IMR-90 (cell line): ENCODE results near the gene ATP10B. TPM values are rescaled to one million over a fixed set of nuclear protein-coding genes. Genes with fewer than 3 reads are reported as not detected.

Experiments used
- ATAC-seq: fragments of 200-7000 bp; cut with Tn5 transposase; 2 replicates; pipeline ENCODE4 v1.9.1; 2020; ENCODE audit warnings: low read depth, mild to moderate bottlenecking, moderate library complexity
- BruUV-seq: library from RNA; stranded (reverse); fragments of 400-500 nt; replicated peaks from 2 replicates; lab custom pipeline; 2021; lab: Mats Ljungman, UMichigan
- CTCF ChIA-PET: fragments of 300-600 bp; formaldehyde crosslinking; extraction: SDS; loops from one replicate; lab custom pipeline; 2021; ENCODE audit warnings: antibody characterized with exemption; lab: Yijun Ruan, JAX
- POLR2A ChIA-PET: fragments of 300-600 bp; sonication (Branson Sonifier 250); formaldehyde crosslinking; loops from one replicate; lab custom pipeline; 2022; ENCODE audit warnings: antibody characterized with exemption; ENCODE audit not compliant: unreplicated experiment; lab: Charles Lee
- DNase-seq: peaks from one replicate; pipeline ENCODE4 v3.0.0; 2013
- H2AFZ ChIP-seq: replicated peaks from 2 replicates; pipeline ENCODE3; 2013; ENCODE audit warnings: low read length, mild to moderate bottlenecking; ENCODE audit not compliant: poor library complexity
- H2AK5ac ChIP-seq: 2 replicates; pipeline ENCODE4 v1.6.1; 2013; ENCODE audit warnings: low read depth, low read length, inconsistent platforms
- H2AK9ac ChIP-seq: replicated peaks from 2 replicates; pipeline ENCODE3; 2013; ENCODE audit warnings: mild to moderate bottlenecking, low read depth, low read length, moderate library complexity; ENCODE audit not compliant: poor library complexity
- H2BK120ac ChIP-seq: 2 replicates; pipeline ENCODE4 v1.6.1; 2013; ENCODE audit warnings: low read depth, low read length, inconsistent platforms
- H2BK15ac ChIP-seq: 3 replicates; pipeline ENCODE4 v1.6.1; 2013; ENCODE audit warnings: low read depth, low read length, inconsistent platforms
- H2BK20ac ChIP-seq: 2 replicates; pipeline ENCODE4 v1.6.1; 2013; ENCODE audit warnings: low read depth, mild to moderate bottlenecking, inconsistent platforms, low read length, moderate library complexity
- H2BK5ac ChIP-seq: 2 replicates; pipeline ENCODE4 v1.6.1; 2013; ENCODE audit warnings: mild to moderate bottlenecking, low read depth, low read length, inconsistent platforms; ENCODE audit not compliant: poor library complexity, severe bottlenecking
- H3K14ac ChIP-seq: replicated peaks from 2 replicates; pipeline ENCODE4 v1.6.1; 2013; ENCODE audit warnings: low read depth, low read length, inconsistent platforms
- H3K18ac ChIP-seq: 2 replicates; pipeline ENCODE4 v1.6.1; 2013; ENCODE audit warnings: low read depth, low read length, control low read depth
- H3K23ac ChIP-seq: 2 replicates; pipeline ENCODE4 v1.6.1; 2013; ENCODE audit warnings: low read depth, low read length, inconsistent platforms
- H3K27ac ChIP-seq: 2 replicates; pipeline ENCODE4 v1.5.1; 2013; ENCODE audit warnings: mild to moderate bottlenecking, control low read depth, low read length; ENCODE audit not compliant: insufficient read depth
- H3K27me3 ChIP-seq: 2 replicates; pipeline ENCODE4 v1.6.1; 2013; ENCODE audit warnings: low read length; ENCODE audit not compliant: control insufficient read depth, insufficient read depth
- H3K36me3 ChIP-seq: 2 replicates; pipeline ENCODE4 v1.6.1; 2013; ENCODE audit warnings: low read length, mixed read lengths; ENCODE audit not compliant: control insufficient read depth, insufficient read depth
- H3K4ac ChIP-seq: 2 replicates; pipeline ENCODE4 v1.6.1; 2013; ENCODE audit warnings: low read depth, low read length, inconsistent platforms
- H3K4me1 ChIP-seq: 2 replicates; pipeline ENCODE4 v1.6.1; 2013; ENCODE audit warnings: low read length, mixed read lengths; ENCODE audit not compliant: control insufficient read depth, insufficient read depth
- H3K4me2 ChIP-seq: 2 replicates; pipeline ENCODE4 v1.6.1; 2013; ENCODE audit warnings: low read depth, mild to moderate bottlenecking, control low read depth, low read length, moderate library complexity
- H3K4me3 ChIP-seq: 2 replicates; pipeline ENCODE4 v1.5.1; 2013; ENCODE audit warnings: low read depth, mild to moderate bottlenecking, control low read depth, low read length, moderate library complexity; ENCODE audit not compliant: insufficient read depth
- H3K56ac ChIP-seq: 2 replicates; pipeline ENCODE4 v1.6.1; 2013; ENCODE audit warnings: low read length, inconsistent platforms; ENCODE audit not compliant: insufficient read depth; ENCODE audit errors: extremely low read depth
- H3K79me1 ChIP-seq, 2 experiments: 2 replicates each; pipeline ENCODE4 v1.6.1; 2013; ENCODE audit warnings: low read length in 2 of 2, inconsistent platforms in 1 of 2, low read depth in 1 of 2
- H3K9ac ChIP-seq: 2 replicates; pipeline ENCODE4 v1.6.1; 2013; ENCODE audit warnings: low read depth, low read length, control low read depth
- H3K9me1 ChIP-seq: 2 replicates; pipeline ENCODE4 v1.6.1; 2013; ENCODE audit warnings: low read length, inconsistent platforms; ENCODE audit not compliant: insufficient read depth
- H3K9me3 ChIP-seq: 2 replicates; pipeline ENCODE4 v1.6.1; 2013; ENCODE audit warnings: low read length; ENCODE audit not compliant: control insufficient read depth, insufficient read depth
- H4K20me1 ChIP-seq: 2 replicates; pipeline ENCODE4 v1.6.1; 2013; ENCODE audit warnings: low read length, inconsistent platforms; ENCODE audit not compliant: insufficient read depth
- H4K5ac ChIP-seq: 2 replicates; pipeline ENCODE4 v1.6.1; 2013; ENCODE audit warnings: mild to moderate bottlenecking, low read depth, low read length, control low read depth
- H4K8ac ChIP-seq, 2 experiments: 2 replicates each; pipeline ENCODE4 v1.6.1; 2013; ENCODE audit warnings: low read depth in 2 of 2, low read length in 2 of 2, control low read depth in 1 of 2, inconsistent platforms in 1 of 2
- H4K91ac ChIP-seq: 2 replicates; pipeline ENCODE4 v1.6.1; 2013; ENCODE audit warnings: low read depth, low read length, inconsistent platforms; ENCODE audit not compliant: insufficient read depth
- BHLHE40 ChIP-seq: fragments of 150-350 bp; IDR thresholded peaks from 2 replicates; pipeline ENCODE4 v1.6.1; 2016; ENCODE audit warnings: mild to moderate bottlenecking, low read depth, low read length
- CEBPB ChIP-seq: IDR thresholded peaks from 2 replicates; pipeline ENCODE4 v1.6.1; 2012; ENCODE audit warnings: low read depth, low read length, improper control_type of control experiment
- CHD1 ChIP-seq: IDR thresholded peaks from 2 replicates; pipeline ENCODE4 v1.6.1; 2012; ENCODE audit warnings: low read depth, low read length, improper control_type of control experiment
- CTCF ChIP-seq: conservative IDR thresholded peaks from 2 replicates; pipeline ENCODE4 v1.5.1; 2012; ENCODE audit warnings: mild to moderate bottlenecking, low read depth, low read length, improper control_type of control experiment
- ELK1 ChIP-seq: fragments of 150-350 bp; IDR thresholded peaks from 2 replicates; pipeline ENCODE4 v1.6.1; 2016; ENCODE audit warnings: low read depth, mild to moderate bottlenecking, low read length, moderate library complexity, borderline replicate concordance
- FOS ChIP-seq: fragments of 150-350 bp; IDR thresholded peaks from 2 replicates; pipeline ENCODE4 v1.6.1; 2016; ENCODE audit warnings: low read depth, low read length
- MAFK ChIP-seq: IDR thresholded peaks from 2 replicates; pipeline ENCODE4 v1.6.1; 2012; ENCODE audit warnings: low read depth, low read length, improper control_type of control experiment
- MAZ ChIP-seq: IDR thresholded peaks from 2 replicates; pipeline ENCODE4 v1.6.1; 2012; ENCODE audit warnings: low read depth, mild to moderate bottlenecking, low read length, improper control_type of control experiment, moderate library complexity, borderline replicate concordance
- MXI1 ChIP-seq: IDR thresholded peaks from 2 replicates; pipeline ENCODE4 v1.6.1; 2012; ENCODE audit warnings: low read depth, mild to moderate bottlenecking, low read length, moderate library complexity, borderline replicate concordance
- NFE2L2 ChIP-seq: fragments of 150-350 bp; IDR thresholded peaks from 2 replicates; pipeline ENCODE4 v1.6.1; 2016; ENCODE audit warnings: low read depth, mild to moderate bottlenecking, low read length
- POLR2A ChIP-seq: IDR thresholded peaks from 2 replicates; pipeline ENCODE4 v1.6.1; 2012; ENCODE audit warnings: mild to moderate bottlenecking, low read depth, low read length
- RAD21 ChIP-seq: IDR thresholded peaks from 2 replicates; pipeline ENCODE4 v1.6.1; 2012; ENCODE audit warnings: low read length, improper control_type of control experiment
- RCOR1 ChIP-seq: IDR thresholded peaks from 2 replicates; pipeline ENCODE4 v1.6.1; 2012; ENCODE audit warnings: mild to moderate bottlenecking, low read length, improper control_type of control experiment; ENCODE audit not compliant: insufficient replicate concordance
- RFX5 ChIP-seq: IDR thresholded peaks from 2 replicates; pipeline ENCODE4 v1.8.0; 2012; ENCODE audit warnings: low read depth, mild to moderate bottlenecking, low read length, moderate library complexity
- SMC3 ChIP-seq: fragments of 150-350 bp; IDR thresholded peaks from 2 replicates; pipeline ENCODE4 v1.6.1; 2016; ENCODE audit warnings: low read depth, mild to moderate bottlenecking, antibody characterized with exemption, low read length, moderate library complexity
- USF2 ChIP-seq: fragments of 150-350 bp; IDR thresholded peaks from 2 replicates; pipeline ENCODE4 v1.6.1; 2017; ENCODE audit warnings: mild to moderate bottlenecking, antibody characterized with exemption, low read length, low read depth
- dilution Hi-C: fragments of 300-500 bp; cut with HindIII; formaldehyde crosslinking; loops from one replicate; pipeline ENCODE4 v1.14.3; 2018; ENCODE audit warnings: low sequenced_read_pairs; ENCODE audit not compliant: unreplicated experiment
- in situ Hi-C: fragments of 300-500 bp; cut with MboI; formaldehyde crosslinking; loops from 3 replicates; pipeline ENCODE4 v1.14.3; 2019; ENCODE audit warnings: low sequenced_read_pairs, inconsistent platforms, mixed read lengths
- intact Hi-C: fragments of 100-400 bp; cut with micrococcal nuclease; formaldehyde crosslinking; loops from 2 replicates; pipeline ENCODE4 v1.10.0; 2022
- polyA plus RNA-seq, 3 experiments: library from polyadenylated mRNA; depleted of rRNA; stranded (reverse); fragments of >200 nt; gene quantifications; 2 replicates each; pipeline ENCODE4 v1.2.3, GENCODE V29; 2012; ENCODE audit warnings: low replicate concordance in 1 of 3
- total RNA-seq: library from RNA; depleted of rRNA; stranded (reverse); fragments of >200 nt; gene quantifications from 2 replicates; pipeline ENCODE4 v1.2.3, GENCODE V29; 2012

The ATP10B gene
- total and polyA plus RNA-seq, 2 of the 4 experiments (the other 2 are of a cell fraction) = not detected

- no peak overlapping the region for H3K18ac ChIP-seq
- no peak overlapping the region for H3K14ac ChIP-seq
- TF ChIP-seq POLR2A (no peak), MXI1 (no peak), ELK1 (no peak), CEBPB (no peak), RCOR1 (no peak), BHLHE40 (no peak), NFE2L2 (no peak), RFX5 (no peak), SMC3 (no peak), USF2 (no peak), MAFK (no peak), MAZ (no peak), RAD21 (no peak), CTCF (no peak), CHD1 (no peak), FOS (no peak)
- no peak overlapping the region for H3K9ac ChIP-seq
- CTCF ChIA-PET = no interaction called here
- no peak overlapping the region for H2BK5ac ChIP-seq
- no peaks in the 10 kb centered on the region for H3K4me1 ChIP-seq
- no peak overlapping the region for H3K4ac ChIP-seq
- no peak overlapping the region for H3K4me2 ChIP-seq
- DNase-seq = no peak
- H3K36me3 ChIP-seq = no peaks in the 10 kb centered on the region
- ATAC-seq = no peak
- no peaks in the 10 kb centered on the region for H3K9me3 ChIP-seq
- no peak overlapping the region for H3K23ac ChIP-seq
- H2BK120ac ChIP-seq = no peak overlapping the region
- H3K27me3 ChIP-seq = peaks cover 4% of the 10 kb centered on the region
- H3K9me1 ChIP-seq = no peaks in the 10 kb centered on the region
- POLR2A ChIA-PET = no interaction called here
- no peak overlapping the region for H4K91ac ChIP-seq
- H4K5ac ChIP-seq = no peak overlapping the region
- no peak overlapping the region for H4K8ac ChIP-seq
- no peaks in the 10 kb centered on the region for H3K79me1 ChIP-seq
- H2BK20ac ChIP-seq = no peak overlapping the region
- H2BK15ac ChIP-seq = no peak overlapping the region
- H3K27ac ChIP-seq = no peak overlapping the region
- H4K20me1 ChIP-seq = no peaks in the 10 kb centered on the region
- H2AK9ac ChIP-seq = no peak overlapping the region
- in situ Hi-C loops (no loop called here), intact Hi-C loops (no loop called here), dilution Hi-C loops (no loop called here)
- H2AK5ac ChIP-seq = no peak overlapping the region
- no TSS peak for BruUV-seq
- H3K56ac ChIP-seq = no peak overlapping the region
- no peak overlapping the region for H3K4me3 ChIP-seq
- no peak overlapping the region for H2AFZ ChIP-seq
Measured at GRCh38 chr5:160513485-160513884, 338.5 kb downstream of the ATP10B start.
